ENCODE results near the gene RTN4RL1. TPM values are rescaled to one million over a fixed set of nuclear protein-coding genes. Genes with fewer than 3 reads are reported as not detected.

Gene RTN4RL1
- total RNA-seq (2022; extraction: Qiagen RNA extraction; ENCODE audit: low read depth): 2.3 to 3.6 TPM (median 2.7 TPM) in 5 replicates

GRCh38 chr17:2025220-2025621, at the start of gene RTN4RL1:
Gene RTN4RL1, minus strand, starts transcription at chr17:2025334. Its CDS starts 469 bp downstream, at chr17:2024865.

GRCh38 chr17:2054512-2055291, 29.6 kb upstream of the RTN4RL1 start, which contains the start of gene HIC1:
Gene HIC1, plus strand, starts transcription at chr17:2055103. Its CDS starts 1,588 bp downstream, at chr17:2056691.

GRCh38 chr17:2041561-2042389, 16.6 kb upstream of the RTN4RL1 start, which contains the start of gene OVCA2:
Gene OVCA2, plus strand, starts transcription at chr17:2042022. Its CDS starts 26 bp downstream, at chr17:2042048.

GRCh38 chr17:2029911-2030778, 5.0 kb upstream of the RTN4RL1 start, which contains the start of gene DPH1:
Gene DPH1, plus strand, starts transcription at chr17:2030153. Its CDS starts 17 bp downstream, at chr17:2030170.

Other genes with a start within 250 kb of the RTN4RL1 start
- 7.2 to 9.6 TPM (median 9.0 TPM) in 5 replicates for gene SMYD4, start 195.4 kb downstream of the RTN4RL1 start, total RNA-seq (2022; extraction: Qiagen RNA extraction; ENCODE audit: low read depth)
- 63.2 to 90.7 TPM (median 73.1 TPM) in 5 replicates for gene RPA1, start 195.3 kb downstream of the RTN4RL1 start, total RNA-seq (2022; extraction: Qiagen RNA extraction; ENCODE audit: low read depth)
- gene DPH1, start 4.8 kb upstream of the RTN4RL1 start, total RNA-seq (2022; extraction: Qiagen RNA extraction; ENCODE audit: low read depth): 36.7 to 44.4 TPM (median 42.3 TPM) in 5 replicates
- 57.6 to 93.3 TPM (median 79.2 TPM) in 5 replicates for gene OVCA2, start 16.7 kb upstream of the RTN4RL1 start, total RNA-seq (2022; extraction: Qiagen RNA extraction; ENCODE audit: low read depth)
- gene HIC1, start 29.8 kb upstream of the RTN4RL1 start, total RNA-seq (2022; extraction: Qiagen RNA extraction; ENCODE audit: low read depth): 0.96 to 1.8 TPM (median 1.6 TPM) in 5 replicates